ENCODE results near the gene SLC10A6.

GRCh38 chr4:86835677-86836076 lies 13.5 kb downstream of the SLC10A6 start:
- TF ChIP-seq EP300 (IDR thresholded peaks at IDR 0.05) = no peak
- TF ChIP-seq CTCF (IDR thresholded peaks at IDR 0.05) = no peak
- TF ChIP-seq POLR2A (IDR thresholded peaks at IDR 0.05) = no peak

All from ovary (tissue), 3 donors.